OCI-LY7 (cell line): ENCODE results near the gene ARF4. TPM values are rescaled to one million over a fixed set of nuclear protein-coding genes. Genes with fewer than 3 reads are reported as not detected.

ENCODE experiments used
- BruUV-seq: library from RNA; stranded (reverse); fragments of 400-500 nt; replicated peaks from 2 replicates; lab custom pipeline; 2021; lab: Mats Ljungman, UMichigan
- CTCF ChIA-PET: fragments of 300-600 bp; sonication (Branson Sonifier 250); formaldehyde crosslinking; loops from one replicate; lab custom pipeline; 2022; ENCODE audit warnings: antibody characterized with exemption; ENCODE audit not compliant: unreplicated experiment; lab: Charles Lee
- POLR2A ChIA-PET: fragments of 300-600 bp; sonication (Branson Sonifier 250); formaldehyde crosslinking; loops from one replicate; lab custom pipeline; 2022; ENCODE audit warnings: antibody characterized with exemption; lab: Charles Lee
- DNase-seq: peaks from one replicate; pipeline ENCODE4 v3.0.0-alpha.2; 2015; ENCODE audit warnings: low spot score
- H2AFZ ChIP-seq: fragments of 200-600 bp; sonication (generic), shearing (Covaris generic); 2 replicates; pipeline ENCODE4 v1.6.1; 2014; ENCODE audit warnings: mild to moderate bottlenecking, antibody characterized with exemption, low read length, moderate library complexity
- H3K27ac ChIP-seq: fragments of 200-600 bp; sonication (generic); 2 replicates; pipeline ENCODE4 v1.5.1; 2014; ENCODE audit warnings: mixed run types, low read depth, mild to moderate bottlenecking, moderate library complexity, low read length, inconsistent platforms; ENCODE audit not compliant: poor library complexity, severe bottlenecking
- H3K36me3 ChIP-seq: fragments of 200-600 bp; sonication (generic); 2 replicates; pipeline ENCODE4 v1.6.1; 2014; ENCODE audit warnings: mild to moderate bottlenecking, antibody characterized with exemption, low read length, moderate library complexity, mixed read lengths; ENCODE audit not compliant: insufficient read depth
- H3K4me1 ChIP-seq: fragments of 200-600 bp; sonication (generic); 2 replicates; pipeline ENCODE4 v1.5.1; 2014; ENCODE audit warnings: mild to moderate bottlenecking, low read length; ENCODE audit not compliant: insufficient read depth, poor library complexity, severe bottlenecking
- H3K4me2 ChIP-seq: fragments of 200-600 bp; sonication (generic); 2 replicates; pipeline ENCODE4 v1.6.1; 2014; ENCODE audit warnings: mild to moderate bottlenecking, low read length
- H3K4me3 ChIP-seq: fragments of 200-600 bp; sonication (generic); 2 replicates; pipeline ENCODE4 v1.5.1; 2014; ENCODE audit warnings: mild to moderate bottlenecking, low read depth, low read length; ENCODE audit not compliant: poor library complexity, severe bottlenecking
- H3K79me2 ChIP-seq: fragments of 200-600 bp; sonication (generic); 2 replicates; pipeline ENCODE4 v1.6.1; 2016; ENCODE audit warnings: low read depth, mild to moderate bottlenecking, low read length, moderate library complexity, mixed read lengths; ENCODE audit not compliant: insufficient read depth
- H3K9me2 ChIP-seq: fragments of 200-600 bp; sonication (generic); 2 replicates; pipeline ENCODE4 v1.6.1; 2016; ENCODE audit warnings: mild to moderate bottlenecking, low read length, mixed read lengths; ENCODE audit not compliant: insufficient read depth
- H3K9me3 ChIP-seq: fragments of 200-600 bp; sonication (generic); 2 replicates; pipeline ENCODE4 v1.6.1; 2014; ENCODE audit warnings: mild to moderate bottlenecking, mixed run types, low read length, mixed read lengths
- H4K20me1 ChIP-seq: fragments of 200-600 bp; sonication (generic); 2 replicates; pipeline ENCODE4 v1.6.1; 2014; ENCODE audit warnings: mild to moderate bottlenecking, antibody characterized with exemption, low read length, moderate library complexity, mixed read lengths; ENCODE audit not compliant: insufficient read depth
- CTCF ChIP-seq: fragments of 200-600 bp; sonication (generic); conservative IDR thresholded peaks from 2 replicates; pipeline ENCODE4 v1.5.1; 2014; ENCODE audit warnings: mild to moderate bottlenecking, antibody characterized with exemption, low read length, moderate library complexity, mixed read lengths
- EZH2phosphoT487 ChIP-seq: fragments of 200-600 bp; sonication (generic); IDR thresholded peaks from 2 replicates; pipeline ENCODE4 v1.6.1; 2018; ENCODE audit warnings: low read depth, borderline replicate concordance, mild to moderate bottlenecking, mixed run types, antibody characterized with exemption, low read length, moderate library complexity, mixed read lengths
- intact Hi-C: fragments of 100-400 bp; cut with micrococcal nuclease; formaldehyde crosslinking; loops from one replicate; pipeline ENCODE4 v1.10.0; 2022; ENCODE audit not compliant: unreplicated experiment
- total RNA-seq, 2 experiments: library from RNA; depleted of rRNA in 1 of 2; stranded (reverse); fragments of >200 nt in 1 of 2; shearing (Covaris generic) in 1 of 2; gene quantifications; 2 replicates each; pipeline ENCODE4 v1.2.3, GENCODE V29; 2014 to 2022

ARF4 gene
- total RNA-seq, 2 experiments from 2014 or later, result 34.9 to 58.0 TPM

- Histone ChIP-seq H3K36me3 (no peaks in the 10 kb centered on the region), H3K79me2 (no peaks in the 10 kb centered on the region), H3K4me1 (peaks cover 15% of the 10 kb centered on the region), H3K27ac (no peak within 1 kb of the TSS), H3K4me3 (no peak within 1 kb of the TSS), H3K9me2 (no peaks in the 10 kb centered on the region), H4K20me1 (no peaks in the 10 kb centered on the region), H2AFZ (peak within 1 kb of the TSS; percentile 30; the same call in 1 of the 2 replicates), H3K9me3 (no peaks in the 10 kb centered on the region), H3K4me2 (peak within 1 kb of the TSS; percentile 36)
- CTCF ChIA-PET, result no interaction called here
- DNase-seq, result peak; percentile 38
- no peak for TF ChIP-seq CTCF
- intact Hi-C loops, result no loop called here
- BruUV-seq, result no TSS peak
- POLR2A ChIA-PET, result interaction anchor here (0.5 kb wide), 1 partner anchor 869 kb away, joined by 3 read pairs; no protein-coding TSS in a partner anchor
Measured at GRCh38 chr3:57544181-57545125, 52.7 kb downstream of the ARF4 start, which contains the start of gene DNAH12. Gene DNAH12, minus strand, starts transcription at chr3:57544344. Its CDS starts 1,474 bp downstream, at chr3:57542870.

GRCh38 chr3:57538465-57538864, 58.7 kb downstream of the ARF4 start:
- Histone ChIP-seq H2AFZ (no peak overlapping the region), H3K4me1 (no peaks in the 10 kb centered on the region), H3K9me3 (no peaks in the 10 kb centered on the region), H3K4me3 (no peak overlapping the region), H3K9me2 (no peaks in the 10 kb centered on the region), H3K79me2 (no peaks in the 10 kb centered on the region), H3K27ac (no peak overlapping the region), H3K4me2 (no peak overlapping the region), H4K20me1 (no peaks in the 10 kb centered on the region), H3K36me3 (no peaks in the 10 kb centered on the region)
- CTCF ChIA-PET, result no interaction called here
- no TSS peak for BruUV-seq
- TF ChIP-seq EZH2phosphoT487, result no peak
- TF ChIP-seq CTCF, result no peak
- DNase-seq, result no peak
- intact Hi-C loops, result no loop called here
- POLR2A ChIA-PET, result interaction anchor here (0.5 to 1.3 kb wide), 2 partner anchors 14 to 17 kb away, joined by 3 to 4 read pairs; no protein-coding TSS in a partner anchor
